Measurements from ENCODE around the gene B3GALT4.

The B3GALT4 gene

GRCh38 chr6:33276864-33277662 lies at the start of gene B3GALT4:
B3GALT4 (plus strand) TSS chr6:33277123; CDS start chr6:33277420, 297 bp downstream.
- 0 out of 2 replicates have a peak within 1 kb of the TSS, but pooled peaks have one; percentile 41 for H2AFZ ChIP-seq (ENCODE audit: low read depth, low read length)
- peak within 1 kb of the TSS; percentile 97 for H3K4me3 ChIP-seq (ENCODE audit: low read length)
- H3K4me1 ChIP-seq (ENCODE audit: low read length): peaks cover 46% of the 10 kb centered on the region
- H3K36me3 ChIP-seq (replicated peaks; ENCODE audit: low read depth, low read length): peaks cover 46% of the 10 kb centered on the region
- H4K20me1 ChIP-seq (ENCODE audit: insufficient read depth, low read length): peaks cover 40% of the 10 kb centered on the region
- H3K4me2 ChIP-seq (ENCODE audit: low read length): peak within 1 kb of the TSS; percentile 89
- H3K27ac ChIP-seq (ENCODE audit: low read length): peak within 1 kb of the TSS; percentile 89
- H3K9me3 ChIP-seq (ENCODE audit: insufficient read depth, low read length): no peaks in the 10 kb centered on the region
- peaks cover 38% of the 10 kb centered on the region for H3K79me2 ChIP-seq (ENCODE audit: low read length)
- peak within 1 kb of the TSS; percentile 94 for H3K9ac ChIP-seq (ENCODE audit: low read length)
- TF ChIP-seq EZH2phosphoT487 (IDR thresholded peaks at IDR 0.05; ENCODE audit: low read depth): no peak
- TF ChIP-seq CTCF (IDR thresholded peaks at IDR 0.05; ENCODE audit: low read depth, low read length): no peak
- no peaks in the 10 kb centered on the region for H3K27me3 ChIP-seq (ENCODE audit: low read depth, low read length)

GRCh38 chr6:33235221-33235634 lies 41.7 kb upstream of the B3GALT4 start:
- H3K4me3 ChIP-seq (ENCODE audit: low read length): no peak overlapping the region
- no peaks in the 10 kb centered on the region for H3K79me2 ChIP-seq (ENCODE audit: low read length)
- H3K4me2 ChIP-seq (ENCODE audit: low read length): no peak overlapping the region
- no peak for TF ChIP-seq CTCF (IDR thresholded peaks at IDR 0.05; ENCODE audit: low read depth, low read length)
- no peak for TF ChIP-seq EZH2phosphoT487 (IDR thresholded peaks at IDR 0.05; ENCODE audit: low read depth)
- peaks cover 10% of the 10 kb centered on the region for H3K4me1 ChIP-seq (ENCODE audit: low read length)
- H3K9ac ChIP-seq (ENCODE audit: low read length): no peak overlapping the region
- H4K20me1 ChIP-seq (ENCODE audit: insufficient read depth, low read length): no peaks in the 10 kb centered on the region
- no peak overlapping the region for H2AFZ ChIP-seq (ENCODE audit: low read depth, low read length)
- no peaks in the 10 kb centered on the region for H3K9me3 ChIP-seq (ENCODE audit: insufficient read depth, low read length)
- H3K27ac ChIP-seq (ENCODE audit: low read length): no peak overlapping the region
- no peaks in the 10 kb centered on the region for H3K36me3 ChIP-seq (replicated peaks; ENCODE audit: low read depth, low read length)
- H3K27me3 ChIP-seq (ENCODE audit: low read depth, low read length): no peaks in the 10 kb centered on the region; the same call in 1 of the 2 replicates

- H3K4me2 ChIP-seq (ENCODE audit: low read length): no peak overlapping the region
- no peak overlapping the region for H3K27ac ChIP-seq (ENCODE audit: low read length)
- no peak overlapping the region for H3K4me3 ChIP-seq (ENCODE audit: low read length)
- H3K79me2 ChIP-seq (ENCODE audit: low read length): no peaks in the 10 kb centered on the region
- H3K27me3 ChIP-seq (ENCODE audit: low read depth, low read length): no peaks in the 10 kb centered on the region; the same call in 1 of the 2 replicates
- H2AFZ ChIP-seq (ENCODE audit: low read depth, low read length): no peak overlapping the region
- no peaks in the 10 kb centered on the region for H3K9me3 ChIP-seq (ENCODE audit: insufficient read depth, low read length)
- H3K9ac ChIP-seq (ENCODE audit: low read length): no peak overlapping the region
- peaks cover 3% of the 10 kb centered on the region for H3K4me1 ChIP-seq (ENCODE audit: low read length)
- H3K36me3 ChIP-seq (replicated peaks; ENCODE audit: low read depth, low read length): no peaks in the 10 kb centered on the region
- TF ChIP-seq CTCF (IDR thresholded peaks at IDR 0.05; ENCODE audit: low read depth, low read length): no peak
- TF ChIP-seq EZH2phosphoT487 (IDR thresholded peaks at IDR 0.05; ENCODE audit: low read depth): no peak
- H4K20me1 ChIP-seq (ENCODE audit: insufficient read depth, low read length): no peaks in the 10 kb centered on the region
Observed at GRCh38 chr6:33236328-33236727, 40.6 kb upstream of the B3GALT4 start.

GRCh38 chr6:33236852-33237251 lies 40.1 kb upstream of the B3GALT4 start:
- H3K4me3 ChIP-seq (ENCODE audit: low read length): no peak overlapping the region
- peaks cover 1% of the 10 kb centered on the region; the same call in 1 of the 2 replicates for H3K4me1 ChIP-seq (ENCODE audit: low read length)
- H3K79me2 ChIP-seq (ENCODE audit: low read length): no peaks in the 10 kb centered on the region
- H3K27me3 ChIP-seq (ENCODE audit: low read depth, low read length): no peaks in the 10 kb centered on the region; the same call in 1 of the 2 replicates
- H3K9me3 ChIP-seq (ENCODE audit: insufficient read depth, low read length): no peaks in the 10 kb centered on the region
- H4K20me1 ChIP-seq (ENCODE audit: insufficient read depth, low read length): no peaks in the 10 kb centered on the region
- no peak overlapping the region for H3K27ac ChIP-seq (ENCODE audit: low read length)
- H3K9ac ChIP-seq (ENCODE audit: low read length): no peak overlapping the region
- no peak overlapping the region for H2AFZ ChIP-seq (ENCODE audit: low read depth, low read length)
- no peak for TF ChIP-seq EZH2phosphoT487 (IDR thresholded peaks at IDR 0.05; ENCODE audit: low read depth)
- no peak for TF ChIP-seq CTCF (IDR thresholded peaks at IDR 0.05; ENCODE audit: low read depth, low read length)
- H3K36me3 ChIP-seq (replicated peaks; ENCODE audit: low read depth, low read length): no peaks in the 10 kb centered on the region
- no peak overlapping the region for H3K4me2 ChIP-seq (ENCODE audit: low read length)

Data from OCI-LY3 (cell line).